GM12878 (cell line): ENCODE measurements around the gene FAM199X.

Source experiments
- BACH1 ChIP-seq: fragments of 450-650 bp; IDR thresholded peaks from 2 replicates; pipeline ENCODE4 v1.6.1; 2017; ENCODE audit warnings: mild to moderate bottlenecking, borderline replicate concordance
- TF ChIP-seq, protein P1 (sequence below), 3 experiments: IDR thresholded peaks in 2 of 3; conservative IDR thresholded peaks in 1 of 3; 2 replicates each; pipeline ENCODE4 v1.5.1; 2011; ENCODE audit warnings: low read depth in 3 of 3, low read length in 3 of 3, mild to moderate bottlenecking in 3 of 3, control low read depth in 2 of 3, moderate library complexity in 2 of 3, inconsistent platforms in 1 of 3, mixed read lengths in 1 of 3; ENCODE audit not compliant: control insufficient read depth in 2 of 3, insufficient read depth in 1 of 3; ENCODE audit errors: extremely low read depth in 1 of 3

DNA sequence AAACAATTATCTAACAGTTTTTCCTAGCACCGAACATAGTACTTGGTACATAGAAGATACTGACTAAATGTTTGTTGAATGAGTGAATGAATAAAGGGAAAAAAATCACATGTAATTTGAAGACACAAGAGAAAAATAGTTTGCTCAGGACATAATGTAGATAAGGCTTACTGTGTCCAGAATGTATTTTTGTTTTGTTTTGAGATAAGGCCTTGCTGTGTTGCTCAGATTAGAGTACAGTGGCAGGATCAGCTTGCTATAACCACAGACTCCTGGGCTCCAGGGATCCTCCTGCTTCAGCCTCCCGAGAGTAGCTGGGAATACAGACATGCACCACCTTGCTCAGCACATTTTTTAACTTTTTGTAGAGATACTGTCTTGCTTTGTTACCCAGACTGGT is 6.5 kb downstream of the FAM199X start:
- TF ChIP-seq, protein P1, sequence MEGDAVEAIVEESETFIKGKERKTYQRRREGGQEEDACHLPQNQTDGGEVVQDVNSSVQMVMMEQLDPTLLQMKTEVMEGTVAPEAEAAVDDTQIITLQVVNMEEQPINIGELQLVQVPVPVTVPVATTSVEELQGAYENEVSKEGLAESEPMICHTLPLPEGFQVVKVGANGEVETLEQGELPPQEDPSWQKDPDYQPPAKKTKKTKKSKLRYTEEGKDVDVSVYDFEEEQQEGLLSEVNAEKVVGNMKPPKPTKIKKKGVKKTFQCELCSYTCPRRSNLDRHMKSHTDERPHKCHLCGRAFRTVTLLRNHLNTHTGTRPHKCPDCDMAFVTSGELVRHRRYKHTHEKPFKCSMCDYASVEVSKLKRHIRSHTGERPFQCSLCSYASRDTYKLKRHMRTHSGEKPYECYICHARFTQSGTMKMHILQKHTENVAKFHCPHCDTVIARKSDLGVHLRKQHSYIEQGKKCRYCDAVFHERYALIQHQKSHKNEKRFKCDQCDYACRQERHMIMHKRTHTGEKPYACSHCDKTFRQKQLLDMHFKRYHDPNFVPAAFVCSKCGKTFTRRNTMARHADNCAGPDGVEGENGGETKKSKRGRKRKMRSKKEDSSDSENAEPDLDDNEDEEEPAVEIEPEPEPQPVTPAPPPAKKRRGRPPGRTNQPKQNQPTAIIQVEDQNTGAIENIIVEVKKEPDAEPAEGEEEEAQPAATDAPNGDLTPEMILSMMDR (IDR thresholded peaks at IDR 0.05 in 2 of 3, conservative IDR thresholded peaks at IDR 0.05 in 1 of 3; ENCODE audit: control insufficient read depth in 2 of 3, extremely low read depth in 1 of 3, insufficient read depth in 1 of 3, low read depth in 3 of 3, low read length in 3 of 3) = no peak
- no peak for TF ChIP-seq BACH1
